GM19035 (cell line): ENCODE results near the gene CCDC68.
"Not testable (repeated sequence)": the region's sequence is repeated elsewhere in the genome, so short reads cannot be mapped to it uniquely, and the experiment has no call there.

Source experiments
- ATAC-seq: cut with Tn5 transposase; IDR thresholded peaks from one replicate; pipeline ENCODE4 v1.9.1; 2021; ENCODE audit not compliant: unreplicated experiment

CCDC68 gene

GRCh38 chr18:54878159-54878622, 81.1 kb downstream of the CCDC68 start:
- ATAC-seq: no peak

- ATAC-seq: no peak
These were observed 82.2 kb downstream of the CCDC68 start for GRCh38 chr18:54877076-54877475.

GRCh38 chr18:54875063-54875462, 84.2 kb downstream of the CCDC68 start:
- ATAC-seq: no peak

GRCh38 chr18:54873884-54874255, 85.4 kb downstream of the CCDC68 start:
- ATAC-seq: no peak

- no peak for ATAC-seq
These were observed 86.6 kb downstream of the CCDC68 start for GRCh38 chr18:54872681-54873080.

- no peak for ATAC-seq
These were observed 88.0 kb downstream of the CCDC68 start for GRCh38 chr18:54871231-54871630.

GRCh38 chr18:54867131-54867530, 92.1 kb downstream of the CCDC68 start:
- ATAC-seq: no peak

GRCh38 chr18:54860941-54861340, 98.3 kb downstream of the CCDC68 start:
- ATAC-seq: no peak

GRCh38 chr18:54859667-54860421, 99.4 kb downstream of the CCDC68 start:
- no peak for ATAC-seq

- ATAC-seq: no peak
These were observed 101.8 kb downstream of the CCDC68 start for GRCh38 chr18:54857499-54857898.

- no peak for ATAC-seq
These were observed 103.1 kb downstream of the CCDC68 start for GRCh38 chr18:54856105-54856646.

- ATAC-seq: not testable (repeated sequence)
These were observed 104.2 kb downstream of the CCDC68 start for GRCh38 chr18:54855050-54855449.

GRCh38 chr18:54852780-54853675, 106.2 kb downstream of the CCDC68 start:
- no peak for ATAC-seq
